GM19397 (cell line): ENCODE data around the gene CLP1.
"Not testable (repeated sequence)": the region's sequence is repeated elsewhere in the genome, so short reads cannot be mapped to it uniquely, and the experiment has no call there.

Experiments
- ATAC-seq: cut with Tn5 transposase; IDR thresholded peaks from one replicate; pipeline ENCODE4 v1.9.1; 2021; ENCODE audit warnings: mild to moderate bottlenecking, moderate library complexity; ENCODE audit not compliant: unreplicated experiment

The CLP1 gene

GRCh38 chr11:57659669-57660068 is 2.1 kb downstream of the CLP1 start:
- ATAC-seq: no peak

GRCh38 chr11:57662893-57663292 is 5.3 kb downstream of the CLP1 start:
- no peak for ATAC-seq

- ATAC-seq: no peak
Observed at GRCh38 chr11:57663975-57664374, 6.4 kb downstream of the CLP1 start.

- peak; percentile 59 for ATAC-seq
Observed at GRCh38 chr11:57667117-57667735, 9.7 kb downstream of the CLP1 start.

GRCh38 chr11:57667736-57668433 is 10.3 kb downstream of the CLP1 start, which contains the start of gene ZDHHC5:
TSS of gene ZDHHC5 (plus strand) at chr11:57668114. CDS start at chr11:57673091, 4,977 bp downstream.
- ATAC-seq: peak; percentile 86

- peak; percentile 9 for ATAC-seq
Observed at GRCh38 chr11:57668434-57668782, 10.8 kb downstream of the CLP1 start.

GRCh38 chr11:57674251-57674650 is 16.7 kb downstream of the CLP1 start:
- no peak for ATAC-seq

GRCh38 chr11:57675176-57675941 is 17.8 kb downstream of the CLP1 start:
- ATAC-seq: no peak

GRCh38 chr11:57679396-57679795 is 21.8 kb downstream of the CLP1 start:
- ATAC-seq: no peak

GRCh38 chr11:57680552-57680874 is 23.0 kb downstream of the CLP1 start:
- ATAC-seq: no peak

- ATAC-seq: no peak
Observed at GRCh38 chr11:57681168-57681567, 23.6 kb downstream of the CLP1 start.

GRCh38 chr11:57690474-57690873 is 32.9 kb downstream of the CLP1 start:
- ATAC-seq: not testable (repeated sequence)

GRCh38 chr11:57698843-57699365 is 41.3 kb downstream of the CLP1 start:
- ATAC-seq: no peak

GRCh38 chr11:57699813-57700212 is 42.3 kb downstream of the CLP1 start:
- no peak for ATAC-seq

GRCh38 chr11:57700425-57700824 is 42.9 kb downstream of the CLP1 start:
- ATAC-seq: no peak

GRCh38 chr11:57703341-57703740 is 45.8 kb downstream of the CLP1 start:
- ATAC-seq: no peak

GRCh38 chr11:57704932-57705331 is 47.4 kb downstream of the CLP1 start:
- no peak for ATAC-seq

- not testable (repeated sequence) for ATAC-seq
Observed at GRCh38 chr11:57705432-57705831, 47.9 kb downstream of the CLP1 start.

GRCh38 chr11:57709802-57710367 is 52.3 kb downstream of the CLP1 start:
- no peak for ATAC-seq
